IMR-90 (cell line): ENCODE measurements around the gene EIF4E1B. TPM values are rescaled to one million over a fixed set of nuclear protein-coding genes. Genes with fewer than 3 reads are reported as not detected.

Source experiments
- ATAC-seq: fragments of 200-7000 bp; cut with Tn5 transposase; 2 replicates; pipeline ENCODE4 v1.9.1; 2020; ENCODE audit warnings: low read depth, mild to moderate bottlenecking, moderate library complexity
- BruUV-seq: library from RNA; stranded (reverse); fragments of 400-500 nt; replicated peaks from 2 replicates; lab custom pipeline; 2021; lab: Mats Ljungman, UMichigan
- CTCF ChIA-PET: fragments of 300-600 bp; formaldehyde crosslinking; extraction: SDS; loops from one replicate; lab custom pipeline; 2021; ENCODE audit warnings: antibody characterized with exemption; lab: Yijun Ruan, JAX
- POLR2A ChIA-PET: fragments of 300-600 bp; sonication (Branson Sonifier 250); formaldehyde crosslinking; loops from one replicate; lab custom pipeline; 2022; ENCODE audit warnings: antibody characterized with exemption; ENCODE audit not compliant: unreplicated experiment; lab: Charles Lee
- DNase-seq: peaks from one replicate; pipeline ENCODE4 v3.0.0; 2013
- H2AFZ ChIP-seq: replicated peaks from 2 replicates; pipeline ENCODE3; 2013; ENCODE audit warnings: low read length, mild to moderate bottlenecking; ENCODE audit not compliant: poor library complexity
- H2AK5ac ChIP-seq: 2 replicates; pipeline ENCODE4 v1.6.1; 2013; ENCODE audit warnings: low read depth, low read length, inconsistent platforms
- H2AK9ac ChIP-seq: replicated peaks from 2 replicates; pipeline ENCODE3; 2013; ENCODE audit warnings: mild to moderate bottlenecking, low read depth, low read length, moderate library complexity; ENCODE audit not compliant: poor library complexity
- H2BK120ac ChIP-seq: 2 replicates; pipeline ENCODE4 v1.6.1; 2013; ENCODE audit warnings: low read depth, low read length, inconsistent platforms
- H2BK15ac ChIP-seq: 3 replicates; pipeline ENCODE4 v1.6.1; 2013; ENCODE audit warnings: low read depth, low read length, inconsistent platforms
- H2BK20ac ChIP-seq: 2 replicates; pipeline ENCODE4 v1.6.1; 2013; ENCODE audit warnings: low read depth, mild to moderate bottlenecking, inconsistent platforms, low read length, moderate library complexity
- H2BK5ac ChIP-seq: 2 replicates; pipeline ENCODE4 v1.6.1; 2013; ENCODE audit warnings: mild to moderate bottlenecking, low read depth, low read length, inconsistent platforms; ENCODE audit not compliant: poor library complexity, severe bottlenecking
- H3K14ac ChIP-seq: replicated peaks from 2 replicates; pipeline ENCODE4 v1.6.1; 2013; ENCODE audit warnings: low read depth, low read length, inconsistent platforms
- H3K18ac ChIP-seq: 2 replicates; pipeline ENCODE4 v1.6.1; 2013; ENCODE audit warnings: low read depth, low read length, control low read depth
- H3K23ac ChIP-seq: 2 replicates; pipeline ENCODE4 v1.6.1; 2013; ENCODE audit warnings: low read depth, low read length, inconsistent platforms
- H3K27ac ChIP-seq: 2 replicates; pipeline ENCODE4 v1.5.1; 2013; ENCODE audit warnings: mild to moderate bottlenecking, control low read depth, low read length; ENCODE audit not compliant: insufficient read depth
- H3K27me3 ChIP-seq: 2 replicates; pipeline ENCODE4 v1.6.1; 2013; ENCODE audit warnings: low read length; ENCODE audit not compliant: control insufficient read depth, insufficient read depth
- H3K36me3 ChIP-seq: 2 replicates; pipeline ENCODE4 v1.6.1; 2013; ENCODE audit warnings: low read length, mixed read lengths; ENCODE audit not compliant: control insufficient read depth, insufficient read depth
- H3K4ac ChIP-seq: 2 replicates; pipeline ENCODE4 v1.6.1; 2013; ENCODE audit warnings: low read depth, low read length, inconsistent platforms
- H3K4me1 ChIP-seq: 2 replicates; pipeline ENCODE4 v1.6.1; 2013; ENCODE audit warnings: low read length, mixed read lengths; ENCODE audit not compliant: control insufficient read depth, insufficient read depth
- H3K4me2 ChIP-seq: 2 replicates; pipeline ENCODE4 v1.6.1; 2013; ENCODE audit warnings: low read depth, mild to moderate bottlenecking, control low read depth, low read length, moderate library complexity
- H3K4me3 ChIP-seq: 2 replicates; pipeline ENCODE4 v1.5.1; 2013; ENCODE audit warnings: low read depth, mild to moderate bottlenecking, control low read depth, low read length, moderate library complexity; ENCODE audit not compliant: insufficient read depth
- H3K56ac ChIP-seq: 2 replicates; pipeline ENCODE4 v1.6.1; 2013; ENCODE audit warnings: low read length, inconsistent platforms; ENCODE audit not compliant: insufficient read depth; ENCODE audit errors: extremely low read depth
- H3K79me1 ChIP-seq, 2 experiments: 2 replicates each; pipeline ENCODE4 v1.6.1; 2013; ENCODE audit warnings: low read length in 2 of 2, inconsistent platforms in 1 of 2, low read depth in 1 of 2
- H3K9ac ChIP-seq: 2 replicates; pipeline ENCODE4 v1.6.1; 2013; ENCODE audit warnings: low read depth, low read length, control low read depth
- H3K9me1 ChIP-seq: 2 replicates; pipeline ENCODE4 v1.6.1; 2013; ENCODE audit warnings: low read length, inconsistent platforms; ENCODE audit not compliant: insufficient read depth
- H3K9me3 ChIP-seq: 2 replicates; pipeline ENCODE4 v1.6.1; 2013; ENCODE audit warnings: low read length; ENCODE audit not compliant: control insufficient read depth, insufficient read depth
- H4K20me1 ChIP-seq: 2 replicates; pipeline ENCODE4 v1.6.1; 2013; ENCODE audit warnings: low read length, inconsistent platforms; ENCODE audit not compliant: insufficient read depth
- H4K5ac ChIP-seq: 2 replicates; pipeline ENCODE4 v1.6.1; 2013; ENCODE audit warnings: mild to moderate bottlenecking, low read depth, low read length, control low read depth
- H4K8ac ChIP-seq, 2 experiments: 2 replicates each; pipeline ENCODE4 v1.6.1; 2013; ENCODE audit warnings: low read depth in 2 of 2, low read length in 2 of 2, control low read depth in 1 of 2, inconsistent platforms in 1 of 2
- H4K91ac ChIP-seq: 2 replicates; pipeline ENCODE4 v1.6.1; 2013; ENCODE audit warnings: low read depth, low read length, inconsistent platforms; ENCODE audit not compliant: insufficient read depth
- BHLHE40 ChIP-seq: fragments of 150-350 bp; IDR thresholded peaks from 2 replicates; pipeline ENCODE4 v1.6.1; 2016; ENCODE audit warnings: mild to moderate bottlenecking, low read depth, low read length
- CEBPB ChIP-seq: IDR thresholded peaks from 2 replicates; pipeline ENCODE4 v1.6.1; 2012; ENCODE audit warnings: low read depth, low read length, improper control_type of control experiment
- CHD1 ChIP-seq: IDR thresholded peaks from 2 replicates; pipeline ENCODE4 v1.6.1; 2012; ENCODE audit warnings: low read depth, low read length, improper control_type of control experiment
- ELK1 ChIP-seq: fragments of 150-350 bp; IDR thresholded peaks from 2 replicates; pipeline ENCODE4 v1.6.1; 2016; ENCODE audit warnings: low read depth, mild to moderate bottlenecking, low read length, moderate library complexity, borderline replicate concordance
- FOS ChIP-seq: fragments of 150-350 bp; IDR thresholded peaks from 2 replicates; pipeline ENCODE4 v1.6.1; 2016; ENCODE audit warnings: low read depth, low read length
- MAFK ChIP-seq: IDR thresholded peaks from 2 replicates; pipeline ENCODE4 v1.6.1; 2012; ENCODE audit warnings: low read depth, low read length, improper control_type of control experiment
- MAZ ChIP-seq: IDR thresholded peaks from 2 replicates; pipeline ENCODE4 v1.6.1; 2012; ENCODE audit warnings: low read depth, mild to moderate bottlenecking, low read length, improper control_type of control experiment, moderate library complexity, borderline replicate concordance
- MXI1 ChIP-seq: IDR thresholded peaks from 2 replicates; pipeline ENCODE4 v1.6.1; 2012; ENCODE audit warnings: low read depth, mild to moderate bottlenecking, low read length, moderate library complexity, borderline replicate concordance
- NFE2L2 ChIP-seq: fragments of 150-350 bp; IDR thresholded peaks from 2 replicates; pipeline ENCODE4 v1.6.1; 2016; ENCODE audit warnings: low read depth, mild to moderate bottlenecking, low read length
- POLR2A ChIP-seq: IDR thresholded peaks from 2 replicates; pipeline ENCODE4 v1.6.1; 2012; ENCODE audit warnings: mild to moderate bottlenecking, low read depth, low read length
- RAD21 ChIP-seq: IDR thresholded peaks from 2 replicates; pipeline ENCODE4 v1.6.1; 2012; ENCODE audit warnings: low read length, improper control_type of control experiment
- RCOR1 ChIP-seq: IDR thresholded peaks from 2 replicates; pipeline ENCODE4 v1.6.1; 2012; ENCODE audit warnings: mild to moderate bottlenecking, low read length, improper control_type of control experiment; ENCODE audit not compliant: insufficient replicate concordance
- RFX5 ChIP-seq: IDR thresholded peaks from 2 replicates; pipeline ENCODE4 v1.8.0; 2012; ENCODE audit warnings: low read depth, mild to moderate bottlenecking, low read length, moderate library complexity
- SMC3 ChIP-seq: fragments of 150-350 bp; IDR thresholded peaks from 2 replicates; pipeline ENCODE4 v1.6.1; 2016; ENCODE audit warnings: low read depth, mild to moderate bottlenecking, antibody characterized with exemption, low read length, moderate library complexity
- WGBS, 2 experiments: methylation state at CpG; one replicate each; pipeline versions ENCODE4 v1.1.5 to v1.1.7; 2013; ENCODE audit warnings: missing lambda C conversion rate in 2 of 2; ENCODE audit not compliant: insufficient read length in 1 of 2; ENCODE audit errors: extremely low coverage in 2 of 2; 5-methylcytosine and 5-hydroxymethylcytosine counted together
- dilution Hi-C: fragments of 300-500 bp; cut with HindIII; formaldehyde crosslinking; loops from one replicate; pipeline ENCODE4 v1.14.3; 2018; ENCODE audit warnings: low sequenced_read_pairs; ENCODE audit not compliant: unreplicated experiment
- in situ Hi-C: fragments of 300-500 bp; cut with MboI; formaldehyde crosslinking; loops from 3 replicates; pipeline ENCODE4 v1.14.3; 2019; ENCODE audit warnings: low sequenced_read_pairs, inconsistent platforms, mixed read lengths
- intact Hi-C: fragments of 100-400 bp; cut with micrococcal nuclease; formaldehyde crosslinking; loops from 2 replicates; pipeline ENCODE4 v1.10.0; 2022
- polyA plus RNA-seq, 3 experiments: library from polyadenylated mRNA; depleted of rRNA; stranded (reverse); fragments of >200 nt; gene quantifications; 2 replicates each; pipeline ENCODE4 v1.2.3, GENCODE V29; 2012; ENCODE audit warnings: low replicate concordance in 1 of 3
- total RNA-seq: library from RNA; depleted of rRNA; stranded (reverse); fragments of >200 nt; gene quantifications from 2 replicates; pipeline ENCODE4 v1.2.3, GENCODE V29; 2012
- TF ChIP-seq, protein P1 (sequence below): fragments of 150-350 bp; IDR thresholded peaks from 2 replicates; pipeline ENCODE4 v1.6.1; 2017; ENCODE audit warnings: mild to moderate bottlenecking, antibody characterized with exemption, low read length, low read depth
- TF ChIP-seq, protein P2 (sequence below): conservative IDR thresholded peaks from 2 replicates; pipeline ENCODE4 v1.5.1; 2012; ENCODE audit warnings: mild to moderate bottlenecking, low read depth, low read length, improper control_type of control experiment

EIF4E1B gene
- total and polyA plus RNA-seq, 2 of the 4 experiments (the other 2 are of a cell fraction): not detected

GRCh38 chr5:176633598-176633997 is 3.1 kb downstream of the EIF4E1B start:
- dilution Hi-C loops: no loop called here

More at GRCh38 chr5:176633598-176633997, 3.1 kb downstream of the EIF4E1B start:
- Histone ChIP-seq H2AFZ (no peak overlapping the region), H3K27me3 (peaks cover 79% of the 10 kb centered on the region), H3K9me3 (peaks cover 5% of the 10 kb centered on the region), H3K4me2 (no peak overlapping the region), H3K23ac (no peak overlapping the region), H2BK5ac (no peak overlapping the region), H3K14ac (no peak overlapping the region), H4K5ac (no peak overlapping the region), H2BK120ac (no peak overlapping the region), H3K56ac (no peak overlapping the region), H2AK9ac (no peak overlapping the region), H2BK15ac (no peak overlapping the region), H3K36me3 (no peaks in the 10 kb centered on the region), H4K8ac (no peak overlapping the region), H3K27ac (no peak overlapping the region), H4K20me1 (no peaks in the 10 kb centered on the region; the same call in 1 of the 2 replicates), H3K18ac (no peak overlapping the region), H4K91ac (no peak overlapping the region), H3K79me1 (no peaks in the 10 kb centered on the region), H3K4me3 (no peak overlapping the region), H3K4ac (no peak overlapping the region), H3K4me1 (peaks cover 2% of the 10 kb centered on the region; the same call in 1 of the 2 replicates), H2BK20ac (no peak overlapping the region), H3K9ac (no peak overlapping the region), H3K9me1 (peaks cover 3% of the 10 kb centered on the region; the same call in 1 of the 2 replicates), H2AK5ac (no peak overlapping the region)
- DNase-seq (no peak), ATAC-seq (no peak)
- TF ChIP-seq, protein P1, sequence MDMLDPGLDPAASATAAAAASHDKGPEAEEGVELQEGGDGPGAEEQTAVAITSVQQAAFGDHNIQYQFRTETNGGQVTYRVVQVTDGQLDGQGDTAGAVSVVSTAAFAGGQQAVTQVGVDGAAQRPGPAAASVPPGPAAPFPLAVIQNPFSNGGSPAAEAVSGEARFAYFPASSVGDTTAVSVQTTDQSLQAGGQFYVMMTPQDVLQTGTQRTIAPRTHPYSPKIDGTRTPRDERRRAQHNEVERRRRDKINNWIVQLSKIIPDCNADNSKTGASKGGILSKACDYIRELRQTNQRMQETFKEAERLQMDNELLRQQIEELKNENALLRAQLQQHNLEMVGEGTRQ: no peak
- no peak for TF ChIP-seq POLR2A
- TF ChIP-seq MAZ: no peak
- TF ChIP-seq NFE2L2: no peak
- no peak for TF ChIP-seq RCOR1
- no peak for TF ChIP-seq SMC3
- no peak for TF ChIP-seq FOS
- TF ChIP-seq BHLHE40: no peak
- no peak for TF ChIP-seq ELK1
- no peak for TF ChIP-seq RAD21
- TF ChIP-seq, protein P2, sequence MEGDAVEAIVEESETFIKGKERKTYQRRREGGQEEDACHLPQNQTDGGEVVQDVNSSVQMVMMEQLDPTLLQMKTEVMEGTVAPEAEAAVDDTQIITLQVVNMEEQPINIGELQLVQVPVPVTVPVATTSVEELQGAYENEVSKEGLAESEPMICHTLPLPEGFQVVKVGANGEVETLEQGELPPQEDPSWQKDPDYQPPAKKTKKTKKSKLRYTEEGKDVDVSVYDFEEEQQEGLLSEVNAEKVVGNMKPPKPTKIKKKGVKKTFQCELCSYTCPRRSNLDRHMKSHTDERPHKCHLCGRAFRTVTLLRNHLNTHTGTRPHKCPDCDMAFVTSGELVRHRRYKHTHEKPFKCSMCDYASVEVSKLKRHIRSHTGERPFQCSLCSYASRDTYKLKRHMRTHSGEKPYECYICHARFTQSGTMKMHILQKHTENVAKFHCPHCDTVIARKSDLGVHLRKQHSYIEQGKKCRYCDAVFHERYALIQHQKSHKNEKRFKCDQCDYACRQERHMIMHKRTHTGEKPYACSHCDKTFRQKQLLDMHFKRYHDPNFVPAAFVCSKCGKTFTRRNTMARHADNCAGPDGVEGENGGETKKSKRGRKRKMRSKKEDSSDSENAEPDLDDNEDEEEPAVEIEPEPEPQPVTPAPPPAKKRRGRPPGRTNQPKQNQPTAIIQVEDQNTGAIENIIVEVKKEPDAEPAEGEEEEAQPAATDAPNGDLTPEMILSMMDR: no peak
- no peak for TF ChIP-seq CEBPB
- no peak for TF ChIP-seq CHD1
- no peak for TF ChIP-seq RFX5
- no peak for TF ChIP-seq MXI1
- no peak for TF ChIP-seq MAFK
- ChIA-PET POLR2A (interaction anchor here (0.6 kb wide), 1 partner anchor 191 kb away, joined by 4 read pairs; no protein-coding TSS in a partner anchor), CTCF (interaction anchor here (0.6 kb wide), 1 partner anchor 217 kb away, joined by 3 read pairs; the partner anchor contains the start of gene CLTB)
- intact Hi-C loops: no loop called here
- 20% methylated on average over 6 of the region's 6 CpGs; no CpG with 5 or more reads in 1 of the 2 experiments for WGBS, 2 experiments
- in situ Hi-C loops: no loop called here
- BruUV-seq: no TSS peak
